HG03378 (cell line): ENCODE data around the gene FRMD4A.

ENCODE experiments used
- ATAC-seq: cut with Tn5 transposase; IDR thresholded peaks from one replicate; pipeline ENCODE4 v1.9.1; 2021; ENCODE audit warnings: mild to moderate bottlenecking, moderate library complexity; ENCODE audit not compliant: unreplicated experiment

Gene FRMD4A

GRCh38 chr10:13637894-13638293 is 692.8 kb downstream of the FRMD4A start:
- no peak for ATAC-seq

GRCh38 chr10:13637303-13637856 is 693.3 kb downstream of the FRMD4A start:
- no peak for ATAC-seq

- ATAC-seq = no peak
These were observed 693.9 kb downstream of the FRMD4A start for GRCh38 chr10:13636776-13637175.

- no peak for ATAC-seq
These were observed 696.5 kb downstream of the FRMD4A start for GRCh38 chr10:13634207-13634606.

- no peak for ATAC-seq
These were observed 697.0 kb downstream of the FRMD4A start for GRCh38 chr10:13633689-13634088.

GRCh38 chr10:13632884-13633440 is 697.8 kb downstream of the FRMD4A start:
- ATAC-seq = no peak

GRCh38 chr10:13632440-13632839 is 698.3 kb downstream of the FRMD4A start:
- ATAC-seq = no peak

GRCh38 chr10:13631594-13631993 is 699.1 kb downstream of the FRMD4A start:
- ATAC-seq = no peak

- ATAC-seq = no peak
These were observed 700.5 kb downstream of the FRMD4A start for GRCh38 chr10:13630231-13630630.

GRCh38 chr10:13629116-13629515 is 701.6 kb downstream of the FRMD4A start:
- ATAC-seq = no peak

- ATAC-seq = no peak
These were observed 702.1 kb downstream of the FRMD4A start for GRCh38 chr10:13628661-13629060.

GRCh38 chr10:13627459-13628310 is 703.0 kb downstream of the FRMD4A start:
- ATAC-seq = no peak

- ATAC-seq = no peak
These were observed 706.1 kb downstream of the FRMD4A start for GRCh38 chr10:13624630-13625029.

- ATAC-seq = no peak
These were observed 708.8 kb downstream of the FRMD4A start for GRCh38 chr10:13621931-13622330.

- ATAC-seq = no peak
These were observed 713.6 kb downstream of the FRMD4A start for GRCh38 chr10:13617116-13617515.

GRCh38 chr10:13615650-13616300 is 714.9 kb downstream of the FRMD4A start:
- ATAC-seq = no peak

- no peak for ATAC-seq
These were observed 716.0 kb downstream of the FRMD4A start for GRCh38 chr10:13614530-13615332.

- ATAC-seq = no peak
These were observed 717.2 kb downstream of the FRMD4A start for GRCh38 chr10:13613519-13613918.

- no peak for ATAC-seq
These were observed 717.9 kb downstream of the FRMD4A start for GRCh38 chr10:13612654-13613373.

- ATAC-seq = no peak
These were observed 722.4 kb downstream of the FRMD4A start for GRCh38 chr10:13608246-13608853.
